Superior temporal gyrus (tissue), 1 donor: Measurements from ENCODE around the gene SASS6.

ENCODE experiments used
- DNase-seq: peaks from one replicate; pipeline ENCODE4 v3.0.0-alpha.2; 2016; ENCODE audit errors: extremely low spot score

SASS6 gene

GRCh38 chr1:100132566-100133477 lies at the start of gene SASS6, which contains the start of gene TRMT13:
SASS6 (minus strand) TSS chr1:100132930; CDS start chr1:100132814, 116 bp downstream.
TRMT13 (plus strand) TSS chr1:100133163; CDS start chr1:100133169, 6 bp downstream.
- DNase-seq: peak; percentile 99

DNA sequence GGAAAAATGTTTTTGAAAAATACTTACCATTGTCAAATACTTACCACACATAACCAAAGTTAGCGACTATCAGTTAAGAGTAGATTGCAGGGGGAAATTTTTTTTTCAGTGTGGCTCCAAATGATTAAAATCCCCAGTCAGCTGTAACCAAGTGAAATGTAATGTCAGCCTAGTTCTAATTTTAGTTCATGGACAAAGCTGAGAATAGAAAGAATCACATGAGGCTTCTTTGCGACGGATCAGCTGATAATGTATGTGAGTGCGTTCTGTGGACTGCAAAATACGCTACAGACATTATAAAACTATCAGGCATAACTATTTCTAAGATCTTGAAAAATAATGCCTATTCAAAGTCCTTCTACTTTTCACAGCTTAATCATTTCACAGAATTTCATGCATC lies 45.4 kb upstream of the SASS6 start, which contains the start of gene LRRC39:
Gene LRRC39, minus strand, starts transcription at position 166 of the 400 bp plus-strand sequence. CDS start 9,740 bp downstream, outside the sequence.
- DNase-seq: peak; percentile 52

DNA sequence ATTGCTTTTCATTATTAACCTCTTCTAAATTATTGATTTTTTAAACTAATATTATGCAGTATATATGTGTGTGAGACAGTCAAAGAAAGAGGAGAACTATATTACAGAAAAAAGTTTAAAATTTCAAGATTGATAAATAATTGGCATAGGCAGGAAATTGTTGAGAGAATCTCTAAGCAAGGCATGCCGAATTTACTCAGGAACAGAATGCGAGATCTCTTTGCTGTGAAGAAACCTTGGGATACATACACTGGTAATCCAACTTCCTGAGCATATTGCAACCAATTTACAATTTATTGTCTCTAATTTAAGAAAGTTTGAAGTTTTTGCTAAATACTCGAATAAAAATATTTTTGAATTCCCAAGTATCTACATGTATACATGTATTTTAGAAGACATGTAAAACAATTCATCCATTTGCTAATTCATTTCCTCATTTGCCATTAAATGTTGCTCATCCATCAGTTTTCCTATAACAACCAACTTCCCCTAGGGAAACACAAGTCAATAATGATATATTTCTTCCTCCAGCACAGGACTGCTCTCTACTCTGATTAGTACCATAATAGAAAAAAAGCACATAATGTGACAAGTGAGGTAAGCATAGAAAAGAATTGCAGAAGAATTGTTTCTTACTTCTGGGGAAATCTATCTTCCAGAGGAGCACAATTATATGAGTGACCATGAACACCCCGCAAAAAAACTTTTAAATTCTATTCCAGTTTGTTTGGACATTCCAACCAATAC lies 44.7 kb upstream of the SASS6 start:
- DNase-seq: no peak

DNA sequence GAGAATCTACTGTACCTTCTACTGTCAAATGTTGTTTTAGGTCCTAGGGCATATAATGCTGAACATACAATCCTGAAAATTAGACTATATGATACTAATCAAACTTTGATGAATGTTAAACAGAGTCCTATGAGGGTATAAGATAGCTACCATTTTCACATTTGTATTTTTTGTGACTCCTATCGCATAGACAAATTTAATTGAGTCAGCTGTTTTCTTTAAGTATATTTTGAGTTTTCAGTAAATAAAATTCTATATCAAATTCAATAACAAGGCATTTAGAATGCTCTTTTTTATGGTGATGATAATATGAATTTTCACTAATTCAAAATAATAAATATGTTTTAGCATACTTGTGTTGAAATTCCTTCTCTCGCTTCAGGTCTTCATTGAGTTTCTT lies 35.3 kb upstream of the SASS6 start:
- DNase-seq: no peak

GRCh38 chr1:100164702-100165101 lies 32.0 kb upstream of the SASS6 start:
- DNase-seq: no peak

DNA sequence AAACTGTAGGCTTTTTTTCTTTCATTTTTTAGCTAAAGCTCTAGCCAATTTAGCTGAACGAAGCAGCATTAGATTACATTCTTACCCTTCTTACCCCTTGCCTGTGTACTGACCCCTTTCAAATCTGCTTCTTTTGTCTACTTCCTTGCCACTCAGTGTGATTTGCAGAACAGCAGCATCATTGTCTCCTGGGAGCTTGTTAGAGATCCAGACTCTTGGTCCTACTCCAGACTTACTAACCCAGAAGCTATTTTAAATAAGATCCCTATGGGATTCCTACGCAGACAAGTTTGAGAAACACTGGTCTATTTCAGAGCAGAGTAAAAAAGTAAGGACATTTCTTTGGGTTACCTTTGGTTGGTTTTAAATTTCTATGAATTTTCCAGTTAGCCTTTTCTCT lies 31.5 kb upstream of the SASS6 start:
- DNase-seq: peak; percentile 33

DNA sequence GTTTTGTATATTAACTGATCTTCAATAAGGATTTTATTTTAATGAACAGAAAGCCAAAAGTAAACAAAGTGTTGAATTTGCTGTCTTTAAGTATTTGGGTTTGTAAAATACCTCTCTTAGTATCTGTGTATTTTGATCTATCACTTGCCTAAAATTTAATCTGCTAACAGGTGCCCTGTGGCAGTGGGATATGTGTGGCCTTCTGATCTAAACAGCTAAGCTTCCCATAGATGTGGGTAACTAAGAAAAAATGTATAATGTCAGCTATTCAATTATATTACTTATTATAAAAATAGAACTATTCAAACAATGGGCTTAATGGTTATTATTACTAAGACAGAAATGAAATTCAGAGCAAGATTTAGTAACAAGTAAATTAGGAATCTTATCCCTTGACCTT lies 30.2 kb upstream of the SASS6 start:
- DNase-seq: no peak

DNA sequence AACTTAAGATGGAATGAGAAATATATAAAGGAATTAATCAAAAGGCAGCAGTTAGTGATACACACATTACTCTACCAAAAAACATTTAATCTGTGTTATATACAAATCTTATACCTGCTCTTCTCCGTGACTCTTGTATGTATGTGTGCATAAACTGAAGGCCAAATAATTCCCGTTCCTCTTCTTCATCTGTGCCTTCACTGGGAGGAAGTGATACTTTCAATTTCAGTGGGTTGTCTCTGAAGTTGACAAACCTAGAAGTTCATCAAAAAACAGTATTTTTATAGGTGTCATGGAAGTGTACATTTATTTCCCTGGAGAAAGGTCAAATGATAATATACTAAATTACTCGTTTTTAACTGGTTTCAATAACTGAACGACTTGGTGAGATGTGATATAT lies 19.5 kb upstream of the SASS6 start:
- no peak for DNase-seq

GRCh38 chr1:100151679-100152078 lies 18.9 kb upstream of the SASS6 start:
- DNase-seq: no peak

GRCh38 chr1:100147875-100148274 lies 15.1 kb upstream of the SASS6 start:
- no peak for DNase-seq

GRCh38 chr1:100146958-100147357 lies 14.2 kb upstream of the SASS6 start:
- no peak for DNase-seq

DNA sequence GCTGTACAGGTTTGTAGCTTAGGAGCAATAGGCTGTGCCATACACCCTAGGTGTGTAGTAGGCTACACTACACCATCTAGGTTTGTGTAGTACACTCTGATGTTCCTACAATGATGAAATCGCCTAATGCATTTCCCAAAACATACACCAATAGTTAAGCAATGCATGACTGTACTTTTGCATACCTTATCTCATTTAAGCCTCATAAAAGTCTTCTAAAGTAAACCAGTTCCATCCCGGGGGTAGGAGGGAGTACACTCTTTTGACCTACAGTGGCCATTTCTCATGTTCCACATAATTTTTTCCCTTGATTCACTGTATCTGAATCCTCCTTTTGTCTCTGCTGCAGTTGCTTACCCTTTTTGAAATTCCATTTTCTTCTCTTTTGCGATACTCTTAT lies 12.4 kb upstream of the SASS6 start:
- no peak for DNase-seq

GRCh38 chr1:100142343-100142742 lies 9.6 kb upstream of the SASS6 start:
- no peak for DNase-seq

DNA sequence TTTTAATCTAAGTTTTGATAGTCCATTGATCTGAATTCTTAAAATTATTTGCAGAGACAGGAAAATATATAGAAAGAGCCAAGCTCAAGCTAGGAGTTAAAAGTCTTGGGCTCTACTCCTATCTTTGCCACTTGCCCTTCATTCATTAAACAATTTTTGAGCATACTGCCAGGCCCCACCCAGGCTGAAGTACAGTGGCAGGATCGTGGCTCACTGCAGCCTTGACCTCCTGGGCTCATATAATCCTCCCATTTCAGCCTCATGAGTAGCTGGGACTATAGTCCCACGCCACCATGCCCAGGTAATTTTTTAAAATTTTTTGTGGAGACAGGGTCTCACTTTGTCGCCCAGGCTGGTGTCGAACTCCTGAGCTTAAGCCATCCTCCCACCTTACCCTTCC lies 8.5 kb upstream of the SASS6 start:
- DNase-seq: no peak

GRCh38 chr1:100137602-100138001 lies 4.9 kb upstream of the SASS6 start:
- DNase-seq: no peak

DNA sequence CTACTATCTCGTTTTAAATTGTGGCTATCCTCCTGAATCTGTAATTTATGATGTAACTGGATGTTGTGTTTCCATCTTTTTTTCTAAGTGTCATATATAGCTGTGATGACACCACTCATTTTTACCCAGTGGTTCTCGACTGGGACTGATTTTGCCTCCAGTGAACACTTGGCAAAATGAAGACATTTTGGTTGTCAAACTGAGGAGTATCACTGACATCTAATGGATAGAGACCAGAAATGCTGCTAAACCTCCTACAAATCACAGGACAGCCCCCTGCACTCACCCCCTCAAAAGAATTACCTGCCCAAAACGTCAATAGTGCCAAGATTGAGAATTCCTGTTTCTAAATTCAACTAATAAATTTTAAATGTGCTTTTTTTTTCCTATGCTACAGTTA lies 2.1 kb upstream of the SASS6 start:
- no peak for DNase-seq

- DNase-seq: no peak
These were observed 1.1 kb downstream of the SASS6 start for GRCh38 chr1:100131623-100132022.

- no peak for DNase-seq
These were observed 2.1 kb downstream of the SASS6 start for GRCh38 chr1:100130552-100131077.

- DNase-seq: no peak
These were observed 5.5 kb downstream of the SASS6 start for GRCh38 chr1:100127226-100127625.

- DNase-seq: no peak
These were observed 10.6 kb downstream of the SASS6 start for GRCh38 chr1:100122177-100122576.

DNA sequence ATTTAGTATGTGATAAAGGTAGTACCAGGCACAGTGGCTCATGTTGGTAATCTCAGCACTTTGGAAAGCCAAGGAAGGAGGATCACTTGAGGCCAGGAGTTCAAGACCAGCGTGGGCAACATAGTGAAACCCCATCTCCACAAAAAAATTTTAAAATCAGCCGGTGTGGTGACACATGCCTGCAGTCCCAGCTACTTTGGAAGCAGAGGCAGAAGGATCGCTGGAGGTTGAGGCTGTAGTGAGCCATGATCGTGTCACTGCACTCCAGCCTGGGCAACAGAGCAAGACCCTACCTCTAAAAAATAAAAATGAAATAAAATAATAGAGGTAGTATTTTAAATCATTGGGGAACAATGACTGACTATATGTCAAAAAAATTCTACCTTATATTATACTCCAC lies 17.2 kb downstream of the SASS6 start:
- no peak for DNase-seq

GRCh38 chr1:100109554-100110066 lies 23.1 kb downstream of the SASS6 start:
- DNase-seq: no peak
